Measurements from ENCODE around the gene METRN. TPM values are rescaled to one million over a fixed set of nuclear protein-coding genes. Genes with fewer than 3 reads are reported as not detected.

Gene METRN
- total RNA-seq, 1 donor from 2014 or later, result 58.5 TPM

- Mint-ChIP-seq H3K36me3 (ENCODE audit: low read depth) (no peaks in the 10 kb centered on the region), H3K4me3 (ENCODE audit: unreplicated experiment) (no peak overlapping the region), H3K27me3 (ENCODE audit: low read depth) (no peaks in the 10 kb centered on the region), H3K27ac (ENCODE audit: unreplicated experiment) (no peak overlapping the region), H3K4me1 (ENCODE audit: low read depth) (peaks cover 17% of the 10 kb centered on the region), H3K9me3 (ENCODE audit: low read depth) (no peaks in the 10 kb centered on the region)
- TF ChIP-seq, protein P1, sequence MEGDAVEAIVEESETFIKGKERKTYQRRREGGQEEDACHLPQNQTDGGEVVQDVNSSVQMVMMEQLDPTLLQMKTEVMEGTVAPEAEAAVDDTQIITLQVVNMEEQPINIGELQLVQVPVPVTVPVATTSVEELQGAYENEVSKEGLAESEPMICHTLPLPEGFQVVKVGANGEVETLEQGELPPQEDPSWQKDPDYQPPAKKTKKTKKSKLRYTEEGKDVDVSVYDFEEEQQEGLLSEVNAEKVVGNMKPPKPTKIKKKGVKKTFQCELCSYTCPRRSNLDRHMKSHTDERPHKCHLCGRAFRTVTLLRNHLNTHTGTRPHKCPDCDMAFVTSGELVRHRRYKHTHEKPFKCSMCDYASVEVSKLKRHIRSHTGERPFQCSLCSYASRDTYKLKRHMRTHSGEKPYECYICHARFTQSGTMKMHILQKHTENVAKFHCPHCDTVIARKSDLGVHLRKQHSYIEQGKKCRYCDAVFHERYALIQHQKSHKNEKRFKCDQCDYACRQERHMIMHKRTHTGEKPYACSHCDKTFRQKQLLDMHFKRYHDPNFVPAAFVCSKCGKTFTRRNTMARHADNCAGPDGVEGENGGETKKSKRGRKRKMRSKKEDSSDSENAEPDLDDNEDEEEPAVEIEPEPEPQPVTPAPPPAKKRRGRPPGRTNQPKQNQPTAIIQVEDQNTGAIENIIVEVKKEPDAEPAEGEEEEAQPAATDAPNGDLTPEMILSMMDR (IDR thresholded peaks at IDR 0.05), result no peak
- no peak for DNase-seq (ENCODE audit: low spot score)
Observed at GRCh38 chr16:722835-723633, 8.1 kb downstream of the METRN start.

DNA sequence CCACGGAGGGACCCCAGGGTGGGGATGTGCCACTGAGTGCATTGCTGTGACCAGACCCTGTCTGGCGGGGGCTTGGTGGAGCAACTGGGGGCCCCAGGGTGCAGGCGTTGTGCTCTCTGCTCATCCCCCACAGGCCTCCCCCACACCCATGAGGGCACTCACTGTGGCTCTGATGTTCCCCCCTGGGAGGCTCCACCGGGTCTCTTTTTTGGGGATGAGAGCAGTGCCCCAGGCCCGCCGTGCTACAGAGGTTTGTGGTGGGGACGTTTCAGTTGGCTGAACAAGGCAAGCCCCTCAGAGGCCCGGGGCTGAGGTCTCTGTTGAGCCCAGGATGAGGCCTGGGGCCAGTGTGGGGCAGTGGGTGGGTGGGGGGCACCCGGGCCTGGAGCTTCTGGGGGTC, 8.8 kb downstream of the METRN start:
- Mint-ChIP-seq H3K4me3 (ENCODE audit: unreplicated experiment) (no peak overlapping the region), H3K27ac (ENCODE audit: unreplicated experiment) (no peak overlapping the region), H3K27me3 (ENCODE audit: low read depth) (no peaks in the 10 kb centered on the region), H3K36me3 (ENCODE audit: low read depth) (no peaks in the 10 kb centered on the region), H3K9me3 (ENCODE audit: low read depth) (no peaks in the 10 kb centered on the region), H3K4me1 (ENCODE audit: low read depth) (peaks cover 17% of the 10 kb centered on the region)
- TF ChIP-seq, protein P1 (IDR thresholded peaks at IDR 0.05), result no peak
- no peak for DNase-seq (ENCODE audit: low spot score)

- Mint-ChIP-seq H3K36me3 (ENCODE audit: low read depth) (no peaks in the 10 kb centered on the region), H3K27ac (ENCODE audit: unreplicated experiment) (no peak overlapping the region), H3K9me3 (ENCODE audit: low read depth) (no peaks in the 10 kb centered on the region), H3K27me3 (ENCODE audit: low read depth) (no peaks in the 10 kb centered on the region), H3K4me3 (ENCODE audit: unreplicated experiment) (no peak overlapping the region), H3K4me1 (ENCODE audit: low read depth) (peaks cover 12% of the 10 kb centered on the region)
- no peak for DNase-seq (ENCODE audit: low spot score)
- TF ChIP-seq, protein P1 (IDR thresholded peaks at IDR 0.05), result no peak
Observed at GRCh38 chr16:724188-725040, 9.5 kb downstream of the METRN start.

- TF ChIP-seq, protein P1 (IDR thresholded peaks at IDR 0.05), result no peak
- Mint-ChIP-seq H3K27me3 (ENCODE audit: low read depth) (no peaks in the 10 kb centered on the region), H3K27ac (ENCODE audit: unreplicated experiment) (no peak overlapping the region), H3K9me3 (ENCODE audit: low read depth) (no peaks in the 10 kb centered on the region), H3K4me3 (ENCODE audit: unreplicated experiment) (no peak overlapping the region), H3K36me3 (ENCODE audit: low read depth) (no peaks in the 10 kb centered on the region), H3K4me1 (ENCODE audit: low read depth) (peaks cover 8% of the 10 kb centered on the region)
- no peak for DNase-seq (ENCODE audit: low spot score)
Observed at GRCh38 chr16:725041-725376, 10.1 kb downstream of the METRN start.

- no peak overlapping the region for H3K4me3 Mint-ChIP-seq (ENCODE audit: unreplicated experiment)
- H3K9me3 Mint-ChIP-seq (ENCODE audit: low read depth), result no peaks in the 10 kb centered on the region
- peaks cover 3% of the 10 kb centered on the region for H3K4me1 Mint-ChIP-seq (ENCODE audit: low read depth)
- no peaks in the 10 kb centered on the region for H3K36me3 Mint-ChIP-seq (ENCODE audit: low read depth)
- TF ChIP-seq, protein P1 (IDR thresholded peaks at IDR 0.05), result no peak
- no peak for DNase-seq (ENCODE audit: low spot score)
- no peaks in the 10 kb centered on the region for H3K27me3 Mint-ChIP-seq (ENCODE audit: low read depth)
- H3K27ac Mint-ChIP-seq (ENCODE audit: unreplicated experiment), result no peak overlapping the region
Observed at GRCh38 chr16:725463-726187, 10.7 kb downstream of the METRN start.
